ENCODE measurements around the gene TMED8.
"Not testable (repeated sequence)": the region's sequence is repeated elsewhere in the genome, so short reads cannot be mapped to it uniquely, and the experiment has no call there.

The TMED8 gene

DNA sequence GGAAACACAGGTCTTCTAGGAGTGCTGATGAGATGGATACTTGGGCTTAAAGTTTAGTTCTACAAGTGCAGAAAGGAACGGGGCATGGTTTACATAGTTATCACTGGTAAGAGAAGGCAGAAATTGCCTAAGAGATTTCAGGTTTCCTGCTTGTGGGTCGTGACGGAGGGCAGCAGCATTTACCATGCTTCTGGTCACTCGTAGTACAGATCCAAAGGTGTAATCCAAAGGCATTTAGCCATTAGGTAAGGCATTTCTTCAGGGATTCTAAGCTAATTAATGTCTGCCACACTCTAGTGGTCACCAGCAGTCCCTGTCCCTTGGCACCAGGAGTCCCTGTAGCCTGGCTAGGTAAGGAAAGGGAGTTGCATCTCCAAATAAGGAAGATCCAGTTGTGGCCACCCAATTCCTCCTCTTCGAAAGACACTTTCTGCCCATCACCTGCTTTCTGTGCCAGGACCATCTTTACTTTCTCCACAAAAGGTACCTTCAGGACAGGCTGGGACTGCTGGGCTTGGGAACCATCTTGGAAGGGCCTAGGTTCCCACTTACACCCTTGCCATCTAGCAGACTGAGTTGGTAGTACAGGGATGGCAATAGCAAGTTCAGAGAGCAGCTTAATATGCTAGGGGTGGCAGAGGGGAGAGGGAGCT lies 54.5 kb downstream of the TMED8 start:
- no peak for DNase-seq (ENCODE audit: low read depth)

DNA sequence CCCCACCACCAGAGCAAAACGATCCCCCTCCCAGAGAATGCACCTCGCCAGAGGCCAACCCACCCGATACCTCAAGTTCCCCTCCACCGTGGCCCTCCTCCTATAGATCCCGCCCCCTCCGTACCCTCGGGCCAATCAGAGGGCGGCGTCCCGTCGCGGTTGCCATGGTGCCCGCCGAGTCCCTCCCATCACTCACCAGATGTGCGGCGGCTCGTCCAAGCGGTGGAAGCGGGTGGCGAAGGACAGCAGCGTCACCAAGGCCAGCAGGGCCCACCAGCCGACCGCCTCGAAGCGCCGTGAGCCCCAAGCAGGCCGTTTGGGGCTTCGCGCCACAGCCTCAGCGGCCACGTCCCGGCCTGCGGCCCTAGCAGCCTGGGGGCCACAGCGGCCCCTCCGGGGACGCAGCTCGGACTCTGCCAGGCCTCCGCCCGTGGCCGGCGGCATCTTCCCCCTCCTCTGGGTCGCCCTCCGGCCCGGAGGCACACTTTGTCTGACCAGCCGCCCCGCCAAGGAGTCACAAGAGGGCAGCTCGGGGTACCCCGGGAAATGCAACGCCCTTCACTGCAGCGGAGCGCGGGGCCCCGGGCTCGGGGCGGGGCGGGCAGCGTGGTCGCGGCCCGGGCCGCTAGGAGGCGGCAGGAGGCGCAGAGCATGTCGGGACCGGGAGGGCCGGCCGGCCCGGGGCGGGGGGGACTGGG lies 56.5 kb downstream of the TMED8 start, which contains the start of gene POMT2:
TSS of gene POMT2 (minus strand) at position 646 of the 698 bp plus-strand sequence. CDS start at position 444, 202 bp downstream.
- peak; percentile 89 for DNase-seq (ENCODE audit: low read depth)

DNA sequence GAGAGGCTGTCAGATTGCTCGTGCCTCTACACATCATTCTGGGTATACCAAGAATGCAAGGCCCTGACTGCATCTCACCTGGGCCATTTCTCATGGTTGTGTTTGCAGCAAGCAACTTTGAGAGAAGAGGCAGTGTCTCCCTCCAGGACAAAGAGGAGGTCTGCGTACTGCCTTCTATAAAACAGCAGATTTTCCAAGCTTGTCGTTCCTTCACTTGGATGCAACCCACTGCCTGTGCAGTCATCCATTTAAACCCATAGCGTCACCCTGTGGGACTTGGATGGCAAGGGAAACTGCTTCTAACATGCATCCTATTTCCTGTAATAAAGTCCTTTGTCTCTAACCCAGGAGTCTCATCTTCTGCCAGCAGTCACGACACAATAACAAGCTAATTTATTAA lies 57.5 kb downstream of the TMED8 start:
- DNase-seq (ENCODE audit: low read depth), result no peak

DNA sequence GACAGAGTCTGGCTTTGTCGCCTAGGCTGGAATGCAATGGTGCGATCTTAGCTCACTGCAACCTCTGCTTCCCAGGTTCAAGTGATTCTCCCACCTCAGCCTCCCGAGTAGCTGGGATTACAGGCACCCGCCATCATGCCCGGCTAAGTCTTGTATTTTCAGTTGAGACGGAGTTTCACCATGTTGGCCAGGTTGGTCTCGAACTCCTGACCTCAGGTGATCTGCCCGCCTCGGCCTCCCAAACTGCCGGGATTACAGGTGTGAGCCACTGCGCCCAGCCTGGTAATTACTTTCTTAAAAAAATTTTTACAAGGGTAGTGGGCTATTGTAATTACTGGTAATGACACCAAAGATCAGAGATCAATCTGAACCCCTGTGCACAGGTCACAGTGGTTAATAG lies 58.1 kb downstream of the TMED8 start:
- not testable (repeated sequence) for DNase-seq (ENCODE audit: low read depth)

DNA sequence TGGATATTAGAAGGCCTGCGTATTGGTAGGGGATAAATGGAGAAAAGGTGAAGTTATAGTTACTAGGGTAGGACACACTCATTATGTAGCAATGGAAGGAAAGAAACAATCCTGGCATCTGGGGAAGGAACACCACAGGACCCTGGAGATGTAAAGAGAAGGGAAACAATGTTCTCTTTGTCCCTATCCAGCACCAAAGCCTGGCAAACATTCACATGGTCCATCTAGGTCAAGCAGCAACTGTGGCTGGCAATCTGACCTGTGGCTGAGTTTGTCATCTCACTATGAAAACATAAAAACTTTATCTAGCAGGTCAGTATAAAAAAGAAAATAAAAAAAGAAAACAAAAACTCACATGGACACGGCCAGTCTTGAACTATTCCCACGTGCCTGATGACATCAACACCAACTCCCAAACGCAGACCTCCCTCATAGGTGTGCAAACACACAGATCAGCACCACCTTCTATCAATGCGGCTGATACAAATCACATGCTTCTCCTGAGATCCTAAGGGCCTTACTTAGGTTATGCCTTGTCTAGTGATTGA lies 58.8 kb downstream of the TMED8 start:
- no peak for DNase-seq (ENCODE audit: low read depth)

DNA sequence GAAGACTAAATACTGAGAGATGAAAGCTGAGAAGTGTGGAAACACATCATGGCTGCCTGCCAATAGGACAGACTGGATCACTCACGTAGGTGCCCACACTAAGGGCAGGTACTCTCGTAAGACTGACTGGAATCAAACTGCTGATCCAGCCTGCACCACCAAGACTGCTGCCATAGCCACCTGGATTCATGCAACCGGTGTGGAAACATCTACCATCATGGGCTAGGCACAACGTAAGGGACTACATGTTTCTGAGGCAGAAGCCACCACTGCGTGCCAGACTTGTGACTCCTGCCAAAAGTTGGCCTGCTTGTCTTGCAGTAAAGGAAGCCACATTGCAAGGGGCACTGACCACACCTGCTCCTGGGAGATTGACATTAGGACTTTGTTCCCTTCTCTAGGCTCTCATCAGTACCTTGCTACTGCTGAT lies 60.0 kb downstream of the TMED8 start:
- DNase-seq (ENCODE audit: low read depth), result no peak

DNA sequence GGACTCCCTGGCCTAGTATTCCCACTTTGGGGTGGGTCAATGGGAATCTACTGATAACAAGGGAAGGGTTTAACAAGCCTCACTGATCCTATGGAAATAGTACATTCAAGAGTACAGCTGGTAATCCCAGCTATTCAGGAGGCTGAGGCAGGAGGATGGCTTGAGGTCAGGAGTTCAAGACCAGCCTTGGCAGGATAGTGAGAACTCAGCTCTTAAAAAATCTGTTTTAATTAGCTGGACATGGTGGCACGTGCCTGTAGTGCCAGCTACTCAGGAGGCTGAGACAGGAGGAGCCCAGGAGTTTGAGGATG lies 60.7 kb downstream of the TMED8 start:
- no peak for DNase-seq (ENCODE audit: low read depth)

DNA sequence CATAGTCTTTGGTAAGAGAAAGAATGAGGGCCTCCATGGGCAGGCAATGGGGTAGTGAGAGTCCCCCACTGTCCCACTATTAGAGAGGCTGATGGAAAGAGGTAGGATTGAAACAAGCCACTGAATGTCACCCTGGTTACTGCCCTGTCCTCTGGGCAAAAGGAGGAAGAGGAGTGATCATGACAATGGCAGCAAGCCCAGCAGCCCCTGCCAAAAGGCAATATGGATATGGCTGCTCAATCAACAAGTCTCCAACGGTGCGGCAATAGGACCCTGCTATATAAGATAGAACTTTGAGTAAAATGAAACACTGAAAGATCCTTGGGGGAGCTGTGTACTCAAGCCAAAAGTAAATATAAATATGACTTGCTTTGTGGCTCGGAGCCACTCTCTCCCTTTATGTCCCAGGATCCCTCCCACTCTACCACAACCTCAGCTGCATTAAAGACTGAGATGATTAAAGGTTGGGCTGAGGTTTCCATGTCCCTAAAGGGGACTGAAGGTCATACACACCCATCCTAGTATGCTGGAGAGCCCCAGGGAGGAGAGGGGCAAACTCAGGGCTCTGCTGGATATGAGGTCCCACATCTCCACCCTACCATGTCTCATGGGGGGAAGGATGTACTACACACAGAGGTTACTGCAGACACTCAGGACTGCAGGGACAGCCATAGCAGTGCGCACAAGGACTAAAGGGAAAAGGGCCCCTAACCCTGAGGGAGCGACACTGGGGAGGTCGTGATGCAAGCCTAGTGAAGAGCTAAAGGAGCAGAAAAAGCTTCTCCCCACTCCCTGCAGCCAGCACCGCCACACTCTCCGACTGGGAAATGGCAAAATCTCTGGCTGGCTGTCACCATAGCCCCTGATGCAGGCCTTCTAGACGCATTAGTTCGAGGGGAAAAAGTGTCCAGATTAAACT lies 62.1 kb downstream of the TMED8 start:
- DNase-seq (ENCODE audit: low read depth), result no peak

DNA sequence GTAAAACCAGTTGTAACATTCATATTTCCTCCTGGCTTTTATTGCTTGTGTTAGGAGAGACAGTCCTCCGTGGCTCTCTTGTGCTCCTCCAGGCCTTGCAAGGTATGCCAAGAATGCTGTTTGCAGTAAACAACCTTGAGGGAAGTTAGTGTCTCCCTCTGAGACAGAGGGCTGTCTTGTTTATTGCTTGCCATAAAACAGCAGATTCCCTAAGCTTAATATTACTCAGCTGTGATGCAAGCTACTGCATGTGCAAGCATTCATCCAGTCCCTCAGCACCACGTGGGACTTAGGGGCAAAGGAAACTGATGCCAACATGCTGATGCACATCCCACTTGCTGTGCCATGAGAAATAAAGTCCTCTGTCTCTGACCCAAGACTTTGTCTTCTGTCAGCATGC lies 62.9 kb downstream of the TMED8 start:
- no peak for DNase-seq (ENCODE audit: low read depth)

DNA sequence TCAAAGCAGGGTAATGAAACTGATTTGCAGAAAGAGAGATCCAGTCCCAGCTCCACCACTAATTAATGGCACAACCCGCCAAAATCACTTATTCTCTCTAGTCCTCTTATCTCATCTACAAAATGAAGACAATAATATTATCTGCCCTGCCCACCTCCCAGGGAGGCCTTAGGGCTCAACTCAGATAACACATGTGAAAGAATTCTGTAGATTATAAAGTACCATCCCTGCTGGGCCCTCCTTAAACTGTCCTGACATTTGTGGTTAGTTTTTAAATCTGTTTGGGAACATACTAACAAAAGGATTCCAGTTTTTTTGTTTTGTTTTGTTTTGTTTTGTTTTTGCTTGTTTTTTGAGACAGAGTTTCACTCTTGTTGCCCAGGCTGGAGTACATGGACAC lies 63.5 kb downstream of the TMED8 start:
- no peak for DNase-seq (ENCODE audit: low read depth)

DNA sequence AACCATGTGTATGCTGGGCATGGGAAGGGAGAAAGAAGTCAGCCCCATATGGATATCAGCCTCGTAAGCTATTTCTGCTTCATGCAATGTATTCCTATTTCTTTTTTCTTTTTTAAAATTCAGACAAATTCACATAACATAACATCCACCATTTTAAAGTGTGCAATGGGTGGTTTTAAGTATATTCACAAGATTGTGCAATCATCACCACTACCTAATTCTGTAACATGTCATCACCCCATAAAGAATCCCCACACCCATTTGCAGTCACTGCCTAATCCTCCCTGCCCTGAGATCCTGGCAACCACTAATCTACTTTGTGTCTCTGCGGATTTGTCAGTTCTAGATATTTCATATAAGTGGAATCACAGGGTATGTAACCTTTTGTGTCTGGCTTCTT lies 65.7 kb downstream of the TMED8 start:
- DNase-seq (ENCODE audit: low read depth), result no peak

DNA sequence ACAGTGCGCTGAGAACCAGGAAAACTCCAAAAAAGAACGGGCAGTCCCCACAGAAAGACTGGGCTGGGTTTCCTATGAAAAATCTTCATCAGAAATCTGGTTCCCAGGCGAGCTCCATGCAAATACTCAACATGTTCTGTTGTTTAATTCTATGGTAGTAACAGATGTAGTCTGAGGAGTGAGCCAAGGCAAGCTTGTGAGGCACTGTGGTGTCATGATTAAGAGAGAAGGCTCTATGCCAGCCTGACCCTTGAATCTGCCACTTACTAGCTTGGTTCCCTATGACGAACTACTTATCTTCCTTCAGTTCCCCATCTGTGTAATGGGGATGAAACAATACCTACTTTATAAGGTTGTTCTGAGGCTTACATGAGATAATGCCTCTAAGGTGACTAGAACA lies 66.9 kb downstream of the TMED8 start:
- DNase-seq (ENCODE audit: low read depth), result no peak

DNA sequence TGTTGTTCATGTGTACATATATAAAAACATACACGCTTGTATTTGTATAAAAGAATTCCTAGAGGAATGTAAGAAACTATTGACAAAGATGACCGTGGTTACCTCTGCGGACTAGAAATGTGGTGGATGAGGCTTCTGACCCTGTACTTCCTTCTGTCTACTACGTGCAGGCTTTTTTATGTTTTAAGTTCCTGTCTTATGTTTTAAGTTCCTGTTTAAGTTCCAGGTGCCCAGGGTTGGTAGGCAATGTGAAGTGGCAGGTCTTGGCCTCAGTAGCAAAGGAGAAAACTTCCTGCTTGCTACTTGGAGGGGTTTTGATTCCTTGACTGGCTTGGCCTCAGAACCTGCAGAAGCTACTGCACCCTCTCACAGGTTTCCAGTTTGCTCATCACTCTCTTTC lies 67.8 kb downstream of the TMED8 start:
- no peak for DNase-seq (ENCODE audit: low read depth)

DNA sequence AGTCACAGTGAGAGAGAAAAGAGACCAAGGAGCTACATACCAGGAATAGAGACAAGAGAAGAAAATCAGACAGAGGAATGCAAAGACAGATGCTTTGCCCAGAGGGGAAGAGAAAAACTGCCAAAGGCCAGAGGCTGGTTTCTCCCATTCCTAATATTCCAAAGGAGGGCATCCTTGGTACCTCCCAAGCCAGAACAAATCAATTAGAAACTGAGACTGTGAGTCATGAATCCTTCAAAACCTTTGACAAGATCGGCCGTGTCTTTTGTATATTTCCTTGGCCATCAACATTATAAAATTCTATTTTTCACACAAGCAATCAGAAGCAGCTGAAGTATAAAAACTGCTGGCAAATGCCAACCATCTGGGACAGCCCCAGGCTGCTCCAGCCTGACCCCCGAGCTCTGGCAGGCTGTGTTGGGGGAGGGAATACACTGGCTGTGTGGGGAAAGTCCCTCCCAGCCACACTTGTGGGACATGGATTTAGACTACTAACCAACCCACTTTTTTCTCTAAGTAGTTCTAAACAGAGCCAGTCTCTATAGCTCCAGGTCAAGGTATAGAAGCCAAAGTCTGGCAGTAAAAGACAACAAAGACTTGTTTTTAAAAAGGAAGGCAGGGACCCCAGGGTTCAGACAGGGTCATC lies 69.9 kb downstream of the TMED8 start:
- DNase-seq (ENCODE audit: low read depth), result no peak

DNA sequence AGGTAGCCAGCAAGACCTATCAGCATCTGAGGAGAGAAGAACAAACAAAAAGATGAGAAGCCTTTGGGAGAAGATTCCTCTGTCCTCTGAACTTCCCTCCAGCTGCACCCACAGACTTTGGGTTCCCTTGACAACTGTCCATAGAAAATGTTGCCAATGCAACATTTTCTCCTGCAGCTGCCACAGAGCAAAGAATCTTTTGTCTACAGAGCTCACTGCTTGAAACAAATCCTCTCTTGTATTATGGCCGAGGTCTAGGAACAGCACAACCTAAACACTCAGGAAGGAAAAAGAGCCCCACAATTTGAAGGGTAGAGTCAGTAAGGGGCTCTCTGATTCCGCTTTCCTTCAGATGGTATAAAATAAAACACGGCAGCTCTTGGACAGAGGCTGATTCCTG lies 70.5 kb downstream of the TMED8 start:
- DNase-seq (ENCODE audit: low read depth), result no peak

DNA sequence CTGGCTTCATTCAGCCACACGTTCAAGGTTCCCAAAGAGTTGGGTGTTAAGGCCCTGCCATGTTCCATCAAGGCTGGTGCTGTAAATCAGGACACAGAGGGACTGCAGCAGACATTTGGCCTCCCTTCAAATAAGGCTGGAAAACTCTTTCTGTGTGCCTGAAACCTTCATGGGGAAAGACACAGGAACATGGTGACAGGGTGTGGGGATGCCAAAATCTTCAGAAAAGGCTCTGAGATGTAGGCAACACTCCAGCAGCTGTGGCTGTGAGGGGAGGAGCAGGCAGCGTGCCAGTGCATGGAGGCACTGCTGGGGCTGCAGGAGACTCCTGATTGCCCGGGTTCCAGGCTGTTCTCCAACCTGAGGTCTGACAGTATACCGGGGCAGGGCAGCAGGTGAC lies 71.2 kb downstream of the TMED8 start:
- DNase-seq (ENCODE audit: low read depth), result no peak

DNA sequence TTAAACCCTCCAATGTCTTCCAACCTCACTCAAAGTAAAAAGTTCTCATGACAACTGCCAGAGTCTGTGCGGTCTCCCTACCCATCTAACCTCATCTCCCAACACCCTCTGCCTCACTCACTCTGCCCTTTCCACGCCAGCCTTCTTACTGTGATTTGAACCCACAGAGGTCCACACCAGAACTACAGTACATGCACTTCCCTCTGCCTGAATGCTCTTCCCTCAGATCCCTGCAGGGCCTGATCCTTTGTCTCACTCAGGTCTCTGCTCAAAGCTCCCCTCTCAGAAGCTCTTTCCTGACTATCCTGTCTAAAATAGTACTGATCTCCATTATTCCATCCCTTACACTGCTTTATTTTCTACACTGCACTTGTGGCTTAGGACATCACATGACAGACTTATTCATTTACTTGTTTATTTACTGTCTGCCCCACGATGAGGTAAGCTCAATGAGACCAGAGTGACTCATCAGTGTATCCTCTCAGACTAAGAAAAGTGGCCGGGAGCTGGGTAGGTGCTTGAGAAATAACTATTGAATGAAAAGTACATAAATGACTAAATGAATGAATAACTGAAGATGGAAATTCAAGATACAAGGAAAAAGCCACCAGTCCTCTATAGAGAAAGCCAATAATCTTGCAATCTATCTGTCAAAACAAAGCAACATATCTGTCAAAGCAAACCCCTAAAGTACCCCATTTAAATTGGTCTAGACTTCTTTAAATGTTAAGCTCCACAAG lies 73.3 kb downstream of the TMED8 start:
- peak; percentile 21 for DNase-seq (ENCODE audit: low read depth)

DNA sequence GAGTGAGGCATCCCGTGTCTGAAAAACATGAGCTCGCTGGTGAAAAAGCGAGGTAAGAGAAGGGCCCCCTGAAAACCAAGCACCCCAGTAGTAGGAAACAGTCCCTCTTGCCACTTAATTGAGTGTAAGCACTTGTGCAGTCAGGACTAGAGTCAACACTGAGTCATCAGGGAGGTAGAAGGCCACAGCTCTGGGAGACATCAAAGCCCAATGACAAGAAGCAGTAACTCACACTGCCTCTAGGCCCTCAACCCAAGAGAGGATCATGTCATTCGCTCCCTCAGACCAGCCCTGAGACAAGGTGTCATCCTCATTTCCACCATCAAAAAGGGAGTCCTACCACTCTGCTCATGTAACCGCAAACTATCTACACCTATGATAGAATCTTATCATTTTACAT lies 74.0 kb downstream of the TMED8 start:
- peak; percentile 20 for DNase-seq (ENCODE audit: low read depth)

DNA sequence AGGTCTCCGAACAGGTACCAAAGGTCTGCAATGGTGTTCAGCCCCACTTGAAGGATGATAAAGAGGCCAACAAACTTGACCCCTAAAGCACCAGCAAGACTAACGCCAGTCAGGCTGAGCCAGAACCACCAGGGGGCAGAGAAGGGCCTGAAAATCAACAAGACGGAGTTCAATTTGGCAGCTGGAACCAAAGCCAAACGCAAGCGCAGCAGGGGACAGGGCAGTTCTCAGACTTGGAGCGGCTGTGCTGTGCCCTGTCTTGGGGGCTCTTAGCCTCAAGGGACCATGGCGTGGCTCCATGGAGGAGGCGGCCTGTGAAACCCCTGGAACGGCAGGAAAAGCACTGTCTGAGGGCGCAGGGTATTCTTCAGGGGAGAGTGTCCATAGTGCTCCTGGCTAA lies 75.8 kb downstream of the TMED8 start:
- peak; percentile 21 for DNase-seq (ENCODE audit: low read depth)

DNA sequence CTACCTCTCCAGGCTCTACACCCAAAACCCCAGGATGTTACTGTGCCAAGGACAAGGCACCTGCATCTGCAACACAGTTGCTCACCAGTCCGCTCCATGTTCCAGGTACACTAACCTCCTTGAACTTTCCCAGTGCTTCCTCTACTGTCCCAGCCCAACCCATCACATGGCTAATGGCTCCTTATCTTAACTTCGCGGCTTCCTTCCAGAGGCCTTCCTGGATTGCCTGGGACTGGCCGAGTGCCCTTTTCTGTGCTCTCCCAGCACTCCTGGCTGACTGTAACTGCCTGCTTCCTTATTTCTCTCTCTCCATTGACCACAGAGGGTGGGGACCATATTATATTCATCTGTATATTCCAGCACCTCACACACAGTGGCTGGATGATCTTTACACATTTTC lies 77.1 kb downstream of the TMED8 start:
- DNase-seq (ENCODE audit: low read depth), result no peak

DNA sequence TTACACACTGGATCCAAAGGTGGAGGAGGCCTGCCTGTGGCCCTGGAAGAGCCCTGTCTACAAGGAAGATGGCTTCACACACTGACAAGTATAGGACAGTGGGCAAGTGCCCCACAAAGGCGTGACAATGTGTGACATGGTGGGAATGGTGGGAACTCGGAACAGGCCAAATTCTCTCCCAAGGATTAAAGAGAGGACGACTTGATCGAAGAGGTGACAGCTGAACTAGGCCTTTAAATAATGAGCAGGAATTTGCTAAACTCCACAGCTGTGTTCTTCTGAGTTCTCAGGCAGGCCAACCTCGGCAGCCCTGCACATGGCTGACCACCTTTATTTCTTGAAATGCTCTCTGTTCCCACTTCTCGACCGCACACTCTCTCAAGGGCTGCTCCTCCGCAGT lies 80.0 kb downstream of the TMED8 start:
- DNase-seq (ENCODE audit: low read depth), result no peak

DNA sequence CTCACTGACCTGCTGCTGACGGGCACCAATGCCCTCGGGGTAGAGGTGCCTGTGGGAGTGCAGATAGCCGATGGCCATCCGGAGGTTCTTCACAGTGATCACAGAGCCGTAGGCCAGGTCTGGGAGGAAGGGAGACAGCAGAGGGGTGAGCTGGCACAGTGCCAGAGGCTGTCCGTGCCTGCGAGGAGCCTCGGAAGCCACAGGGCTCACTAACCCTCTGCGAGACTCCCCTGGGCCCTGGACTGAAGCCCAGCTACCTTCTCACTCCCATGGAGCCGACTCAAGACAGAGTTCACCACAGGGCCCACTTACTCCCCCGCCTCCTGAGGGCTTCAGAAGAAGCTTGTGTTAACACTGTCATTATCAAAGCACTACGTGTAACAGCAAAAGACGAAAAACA lies 80.7 kb downstream of the TMED8 start:
- DNase-seq (ENCODE audit: low read depth), result no peak
